Endometrium (tissue), 2 donors: Measurements from ENCODE around the gene BCAS3.

Source experiments
- FAIRE-seq: peaks from 2 replicates; lab custom pipeline; 2012; peaks lifted over from hg19 to GRCh38; lab: Jason Lieb, UNC
- donor health status: control.
- donor health status: control.

BCAS3 gene

DNA sequence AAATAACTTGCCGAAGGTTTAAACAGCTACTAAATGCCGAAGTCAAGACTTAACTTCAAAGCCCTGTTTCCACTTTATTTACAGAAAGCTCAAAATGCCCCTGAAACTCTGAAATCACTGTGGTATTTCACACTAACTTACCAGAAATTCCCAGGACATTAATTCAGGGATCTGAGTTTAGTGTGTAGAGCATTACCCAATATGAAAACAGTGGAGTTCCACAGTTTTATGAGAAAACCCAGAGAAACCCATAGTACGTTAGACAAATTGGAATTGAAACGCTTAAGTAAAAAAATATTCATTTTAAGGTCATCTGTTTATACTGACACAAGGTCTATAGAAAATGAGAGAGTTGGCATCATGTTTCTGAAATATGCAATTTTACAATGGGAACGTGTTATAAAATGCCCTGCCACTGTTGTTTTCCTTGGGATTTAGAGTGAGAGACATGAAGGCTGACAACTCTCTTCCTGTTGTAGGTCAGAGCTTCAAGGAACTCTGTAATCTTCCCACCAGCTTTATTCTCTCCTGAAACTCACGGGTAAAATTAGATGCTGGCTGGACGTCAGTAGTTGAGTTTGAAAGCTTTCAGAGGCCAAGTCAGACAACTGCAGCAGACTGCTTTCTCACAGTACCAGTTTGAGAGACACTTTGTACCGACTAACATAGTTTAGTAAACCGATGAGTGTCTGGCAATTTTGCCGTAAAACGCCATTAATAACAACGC, 582.6 kb downstream of the BCAS3 start:
- no peak for FAIRE-seq

DNA sequence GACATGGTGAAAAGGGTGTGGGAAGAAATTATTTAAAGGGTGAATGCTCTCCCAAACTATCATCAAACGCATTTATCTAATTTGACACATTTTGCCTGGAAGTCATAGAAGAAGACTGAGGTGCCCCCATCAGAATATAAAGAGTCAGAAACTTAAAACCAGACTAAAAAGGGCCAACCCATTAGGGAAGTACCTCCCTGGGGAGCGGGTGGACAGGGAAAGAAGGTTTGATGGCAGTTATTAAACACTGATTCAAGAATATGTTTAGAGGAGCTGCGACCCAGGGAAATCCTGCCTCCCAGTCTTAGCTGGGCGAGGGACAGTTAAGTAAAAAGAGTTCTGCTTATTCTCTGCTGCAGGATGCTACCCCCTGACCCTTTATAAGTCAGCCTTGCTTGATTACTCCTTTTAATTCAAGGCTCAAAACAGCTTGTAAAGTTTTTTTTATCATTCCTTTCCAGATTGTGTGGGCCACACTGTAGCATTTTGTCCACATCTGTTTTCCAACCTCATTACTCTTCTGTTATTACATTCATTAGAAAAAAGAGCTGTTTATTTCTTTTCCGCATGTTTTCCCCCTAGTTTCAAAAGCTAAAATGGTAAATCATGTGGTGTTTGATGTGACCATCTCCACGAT, 583.5 kb downstream of the BCAS3 start:
- peak; percentile 97 for FAIRE-seq

DNA sequence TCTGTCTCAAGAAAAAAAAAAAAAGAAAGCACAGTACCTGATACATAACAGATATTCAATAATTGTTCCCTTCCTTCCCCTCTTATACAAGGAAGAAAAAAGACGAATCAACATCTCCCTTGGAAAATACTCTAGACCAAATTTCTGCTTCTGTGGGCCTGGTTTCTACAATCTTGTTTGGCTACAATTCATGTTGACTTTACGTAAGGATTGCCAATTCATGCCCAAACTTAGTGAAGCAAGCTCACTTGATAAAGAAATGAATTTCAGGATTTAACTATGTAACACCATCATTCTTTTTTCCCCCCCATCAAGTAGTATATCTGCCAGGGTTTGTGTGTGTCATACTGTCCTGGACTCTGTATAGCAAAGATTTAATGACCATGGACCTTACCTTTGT, 587.7 kb downstream of the BCAS3 start:
- no peak for FAIRE-seq

DNA sequence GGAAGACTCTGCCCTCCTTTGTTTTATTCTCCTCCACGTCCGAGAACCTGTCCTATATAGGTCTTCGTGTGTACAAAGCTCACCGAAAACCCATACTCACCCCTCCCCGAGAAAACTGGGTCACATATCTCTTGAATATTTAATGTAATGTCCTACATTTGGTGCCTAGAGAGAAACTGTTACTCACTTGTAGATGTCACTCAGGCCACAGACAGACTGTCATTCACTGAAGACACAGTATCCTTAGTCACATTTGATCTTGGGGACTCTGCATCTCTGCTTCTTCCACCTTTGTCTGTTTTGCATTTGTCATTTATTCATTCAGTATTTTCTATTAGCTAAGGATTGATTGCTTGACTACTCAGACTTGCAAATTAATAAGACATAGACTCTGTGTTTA, 590.2 kb downstream of the BCAS3 start:
- no peak for FAIRE-seq

DNA sequence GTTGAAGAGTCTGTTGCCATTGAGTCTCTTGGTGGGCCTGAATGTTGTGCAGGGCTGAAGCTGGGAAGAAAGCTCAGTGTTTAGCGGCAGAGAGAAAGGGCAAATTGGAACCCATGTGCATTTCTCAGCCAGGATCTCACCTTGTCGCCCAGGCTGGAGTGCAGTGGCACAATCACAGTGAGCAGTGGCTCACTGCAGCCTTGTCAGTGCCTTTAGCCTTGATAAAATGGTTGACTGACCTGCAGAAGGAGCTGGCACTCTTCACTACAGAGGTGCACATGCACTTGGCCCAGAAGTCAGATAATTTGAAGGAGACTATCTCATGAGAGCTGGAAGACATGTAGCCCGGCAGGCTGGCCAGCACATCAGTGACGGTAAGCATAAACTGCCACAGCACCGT, 597.7 kb downstream of the BCAS3 start:
- FAIRE-seq: no peak

DNA sequence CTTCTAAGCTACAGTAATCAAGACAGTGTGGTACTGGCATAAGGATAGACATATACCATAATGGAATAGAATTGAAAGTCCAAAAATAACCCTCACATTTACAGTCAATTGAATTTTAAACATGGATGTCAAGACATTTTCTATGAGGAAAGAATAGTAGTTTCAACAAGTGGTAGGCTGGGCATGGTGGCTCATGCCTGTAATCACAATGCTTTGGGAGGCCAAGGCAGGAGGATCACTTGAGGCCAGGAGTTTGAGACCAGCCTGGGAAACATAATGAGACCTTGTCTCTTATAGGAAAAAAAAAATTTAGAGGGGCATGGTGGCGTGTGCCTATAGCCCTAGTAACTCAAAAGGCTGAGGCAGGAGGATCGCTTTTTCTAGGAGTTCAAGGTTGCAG, 599.2 kb downstream of the BCAS3 start:
- FAIRE-seq: no peak

DNA sequence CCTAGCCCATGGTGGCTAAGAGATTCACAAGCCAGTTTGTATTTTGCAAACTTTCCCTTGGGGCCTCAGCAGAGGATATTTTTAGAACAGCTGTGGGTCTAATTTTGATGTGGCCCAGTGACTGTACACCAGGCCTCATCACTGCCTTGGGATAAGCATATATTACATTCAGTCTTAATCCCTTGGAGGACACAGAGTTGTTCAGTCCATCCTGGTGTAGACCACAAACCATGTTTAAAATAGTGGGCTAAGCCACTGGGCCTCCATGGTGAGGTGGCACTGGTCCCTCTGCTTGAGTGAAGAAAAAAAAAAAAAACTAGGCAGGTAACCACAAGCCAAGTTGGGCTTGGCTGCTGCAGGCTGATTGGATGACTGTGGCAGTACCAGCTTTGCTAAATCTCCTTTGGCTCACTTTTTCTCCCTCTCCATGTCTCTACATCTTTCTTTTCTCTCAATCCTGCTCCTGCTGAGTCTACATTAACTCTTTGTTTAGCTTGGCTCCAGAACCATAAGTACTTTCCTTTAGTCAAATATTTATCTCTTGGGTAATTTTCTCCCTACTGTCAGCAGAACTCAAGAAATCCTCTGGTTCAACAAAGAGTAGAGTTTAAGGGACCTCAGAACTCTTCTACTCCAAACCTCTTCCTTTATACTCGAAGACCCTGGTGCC, 602.0 kb downstream of the BCAS3 start:
- FAIRE-seq: no peak

DNA sequence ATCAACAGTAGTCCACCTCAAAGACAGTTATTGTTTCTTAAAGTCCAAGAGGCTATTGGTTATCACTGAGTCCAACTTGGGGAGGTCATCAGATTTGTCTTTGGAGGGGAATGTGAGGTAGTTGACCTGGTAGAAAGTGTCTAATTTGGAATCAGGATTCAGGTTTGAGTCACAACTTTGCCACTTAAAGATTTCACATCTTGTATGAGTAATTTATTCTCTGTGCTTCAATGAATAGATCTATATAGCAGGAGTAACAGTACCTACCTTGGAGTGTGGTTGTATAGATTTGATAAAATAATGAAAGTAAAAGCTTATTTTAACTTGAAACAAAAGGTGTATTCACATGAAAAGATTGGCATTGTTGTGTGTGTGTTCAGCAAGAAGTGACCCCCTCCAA, 602.7 kb downstream of the BCAS3 start:
- no peak for FAIRE-seq

DNA sequence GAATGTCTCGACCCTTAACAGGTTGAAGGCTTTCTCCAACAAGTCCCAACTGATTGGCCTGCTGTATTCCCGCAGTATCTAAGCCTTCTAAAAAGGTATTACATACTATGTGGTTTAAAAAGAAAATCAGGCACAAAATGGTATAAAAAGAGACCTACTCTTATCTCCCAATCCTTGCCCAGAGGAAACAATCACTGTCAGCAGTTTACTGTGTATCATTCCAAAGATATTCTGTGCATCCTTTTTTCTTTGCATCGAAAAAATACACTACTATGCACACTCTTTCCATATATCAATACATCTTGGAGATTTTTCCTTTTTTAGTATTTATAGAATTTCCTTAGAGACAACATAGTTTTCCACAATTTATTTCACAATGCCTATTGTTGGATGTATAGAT, 603.2 kb downstream of the BCAS3 start:
- no peak for FAIRE-seq

DNA sequence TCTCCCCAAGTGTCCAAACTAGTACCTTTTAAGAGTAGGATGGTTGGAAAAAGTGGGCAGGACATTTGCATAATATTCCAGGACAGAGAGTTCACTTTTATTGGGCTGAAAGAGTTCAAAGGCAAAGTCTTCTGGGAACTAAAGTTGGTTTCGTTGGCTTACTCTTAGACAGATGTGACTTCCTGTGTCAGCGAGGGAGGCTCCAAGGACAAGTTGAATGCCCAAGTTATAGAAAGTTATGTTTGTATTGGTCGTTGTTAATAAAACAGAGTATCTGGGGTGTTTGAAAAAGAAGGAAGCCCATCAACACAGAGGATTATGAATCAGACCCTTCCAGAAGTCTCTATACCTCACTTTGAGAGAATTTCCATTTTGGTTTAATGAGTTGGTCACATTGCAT, 604.7 kb downstream of the BCAS3 start:
- FAIRE-seq: no peak

DNA sequence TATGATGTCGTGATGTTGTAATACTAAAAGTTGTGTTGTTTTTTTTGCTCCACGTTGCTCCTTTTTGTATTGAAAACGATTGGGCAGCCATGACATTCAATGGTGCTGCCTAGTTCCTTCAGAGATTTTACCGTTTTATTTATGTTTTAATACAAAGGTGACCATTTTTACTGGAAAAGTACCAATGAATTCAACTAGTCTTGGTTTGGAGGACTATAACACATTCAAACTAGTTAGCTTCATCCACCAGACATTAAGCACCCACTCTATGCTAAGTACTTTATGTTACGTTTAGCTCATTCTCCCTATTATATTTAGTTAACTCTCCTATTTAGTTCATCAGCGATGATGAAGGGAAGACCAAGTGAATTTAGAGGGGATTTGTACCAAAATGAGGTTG, 605.4 kb downstream of the BCAS3 start:
- FAIRE-seq: no peak

DNA sequence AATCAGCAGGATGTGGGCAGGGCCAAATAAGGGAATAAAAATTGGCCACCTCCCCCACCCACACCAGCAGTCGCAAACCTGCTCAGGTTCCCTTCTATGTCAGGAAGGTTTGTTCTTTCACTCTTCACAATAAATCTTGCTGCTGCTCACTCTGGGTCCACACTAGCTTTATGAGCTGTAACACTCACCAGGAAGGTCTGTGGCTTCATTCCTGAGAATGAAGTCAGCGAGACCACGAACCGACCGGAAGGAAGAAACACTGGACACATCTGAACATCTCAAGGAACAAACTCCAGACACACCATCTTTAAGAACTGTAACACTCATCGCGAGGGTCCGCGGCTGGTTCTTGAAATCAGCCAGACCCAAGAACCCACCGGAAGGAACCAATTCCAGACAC, 606.5 kb downstream of the BCAS3 start:
- no peak for FAIRE-seq

DNA sequence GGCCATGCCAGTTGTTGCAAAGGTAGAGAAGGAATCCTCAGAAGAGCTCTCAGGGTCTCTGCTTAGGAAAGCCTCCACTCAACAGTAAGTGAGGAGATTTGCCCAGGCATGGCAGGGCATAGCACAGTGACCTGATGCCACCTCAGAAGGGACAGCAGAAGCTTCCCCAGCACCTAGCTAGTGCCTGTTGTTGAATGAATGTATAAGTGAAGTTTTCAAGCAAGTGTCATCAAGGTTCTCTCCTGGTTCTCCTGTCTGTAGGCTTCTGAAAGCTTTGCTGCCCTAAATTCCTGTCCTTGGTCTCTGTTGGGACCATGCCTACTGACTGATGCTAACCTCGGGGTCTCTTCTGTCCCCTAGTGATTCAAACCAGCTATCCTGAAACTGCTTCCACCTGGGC, 607.1 kb downstream of the BCAS3 start:
- FAIRE-seq: no peak

DNA sequence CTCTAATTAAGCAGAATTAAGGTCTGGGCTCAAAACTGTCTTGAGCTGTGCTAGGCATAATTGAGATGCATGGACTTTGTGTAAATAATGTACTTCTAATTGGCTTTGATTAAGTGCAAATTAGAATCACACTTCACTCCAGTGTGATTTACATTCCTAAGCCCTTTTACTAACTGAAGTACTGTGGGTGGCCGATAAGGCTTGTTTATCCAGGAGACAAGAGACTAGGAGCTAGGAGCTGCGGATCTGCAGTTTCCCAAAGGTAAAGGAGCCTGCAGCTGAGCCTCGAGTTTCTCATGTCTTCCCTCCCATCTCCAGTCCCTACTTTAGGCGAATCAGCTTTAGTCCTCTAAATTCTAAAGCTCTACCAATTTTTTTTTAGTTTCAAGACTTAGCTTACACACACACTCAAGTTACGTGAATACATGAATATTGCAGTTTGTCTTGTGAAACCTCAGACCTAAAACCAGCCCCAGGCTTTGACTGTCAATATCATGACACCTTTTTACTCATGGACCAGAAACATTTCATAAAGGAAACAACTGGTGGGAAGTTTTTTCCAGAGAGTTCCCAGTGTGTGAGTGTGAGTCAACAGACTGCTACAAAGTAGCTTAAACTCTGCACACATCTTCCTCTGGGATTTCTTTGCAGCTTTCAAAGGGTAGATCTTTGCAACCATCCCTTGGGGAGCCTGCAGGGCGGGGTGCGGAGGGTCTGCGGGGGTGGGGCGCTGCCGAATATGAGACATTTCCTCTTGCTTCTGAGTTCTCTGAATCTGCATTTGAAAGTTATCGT, 608.1 kb downstream of the BCAS3 start:
- no peak for FAIRE-seq

DNA sequence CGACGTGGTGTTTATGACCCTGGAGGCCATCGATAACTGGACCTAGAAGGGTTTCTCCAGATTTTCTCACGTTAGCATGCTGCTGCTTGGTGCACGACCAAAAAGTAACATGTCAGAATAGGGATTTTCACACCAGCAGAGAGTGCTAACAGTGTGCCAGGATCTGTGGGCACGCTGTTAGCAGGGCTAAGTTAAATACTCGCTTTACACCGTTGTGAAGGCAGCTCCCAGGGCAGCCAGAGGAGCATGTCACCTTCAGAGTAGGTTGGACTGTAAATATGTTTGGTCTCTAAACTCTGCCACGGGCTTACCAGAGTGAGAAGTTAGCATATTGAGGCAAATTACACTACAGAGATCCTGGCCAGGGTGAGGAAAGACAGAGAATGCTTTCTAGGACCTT, 608.8 kb downstream of the BCAS3 start:
- no peak for FAIRE-seq

DNA sequence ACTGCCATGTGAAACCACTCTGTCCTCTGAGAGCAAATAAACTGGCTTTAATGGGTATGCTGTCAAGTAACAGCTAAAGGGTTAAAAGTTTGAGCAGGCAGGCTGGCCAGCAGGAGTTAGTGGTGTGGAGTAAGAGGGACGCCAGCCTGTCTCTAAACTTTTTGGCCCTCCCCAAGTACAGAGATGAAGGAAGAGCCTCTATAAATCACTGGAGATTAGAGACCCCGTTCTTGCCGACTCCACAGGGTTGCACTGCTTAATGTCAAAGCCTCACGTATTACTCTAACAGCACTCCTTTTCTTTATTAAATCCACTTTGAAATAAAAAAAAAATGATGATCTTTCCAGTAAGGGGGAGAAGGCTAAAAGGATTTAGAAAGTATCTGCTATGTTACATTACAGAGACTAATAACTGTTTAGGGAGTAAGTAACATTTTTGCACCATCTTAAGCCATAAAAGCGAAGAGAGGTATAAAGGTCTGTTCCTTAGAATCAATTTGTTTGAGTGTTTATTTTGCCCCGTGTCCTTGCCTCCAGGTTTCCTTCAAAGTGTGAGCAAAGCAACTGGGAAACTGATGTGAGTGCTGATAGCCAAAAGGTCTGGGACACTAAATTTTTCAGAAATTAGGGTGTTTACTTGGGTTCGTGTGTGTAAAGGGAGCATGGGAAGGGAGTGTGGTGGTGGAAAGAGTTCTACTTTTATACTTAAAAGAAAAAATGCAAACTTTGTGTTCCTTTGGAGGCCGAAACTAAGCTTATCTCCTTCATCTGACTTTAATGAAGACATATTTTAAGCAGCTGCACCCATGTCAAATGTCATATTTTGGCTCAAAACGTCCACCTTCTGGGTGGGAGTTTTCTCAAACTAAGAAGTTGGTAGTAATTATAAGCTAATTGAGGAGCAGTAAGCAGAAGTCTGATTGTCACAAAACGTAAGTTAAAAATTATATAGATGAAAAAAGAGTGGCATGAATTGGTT, 612.0 kb downstream of the BCAS3 start:
- peak; percentile 91 for FAIRE-seq

DNA sequence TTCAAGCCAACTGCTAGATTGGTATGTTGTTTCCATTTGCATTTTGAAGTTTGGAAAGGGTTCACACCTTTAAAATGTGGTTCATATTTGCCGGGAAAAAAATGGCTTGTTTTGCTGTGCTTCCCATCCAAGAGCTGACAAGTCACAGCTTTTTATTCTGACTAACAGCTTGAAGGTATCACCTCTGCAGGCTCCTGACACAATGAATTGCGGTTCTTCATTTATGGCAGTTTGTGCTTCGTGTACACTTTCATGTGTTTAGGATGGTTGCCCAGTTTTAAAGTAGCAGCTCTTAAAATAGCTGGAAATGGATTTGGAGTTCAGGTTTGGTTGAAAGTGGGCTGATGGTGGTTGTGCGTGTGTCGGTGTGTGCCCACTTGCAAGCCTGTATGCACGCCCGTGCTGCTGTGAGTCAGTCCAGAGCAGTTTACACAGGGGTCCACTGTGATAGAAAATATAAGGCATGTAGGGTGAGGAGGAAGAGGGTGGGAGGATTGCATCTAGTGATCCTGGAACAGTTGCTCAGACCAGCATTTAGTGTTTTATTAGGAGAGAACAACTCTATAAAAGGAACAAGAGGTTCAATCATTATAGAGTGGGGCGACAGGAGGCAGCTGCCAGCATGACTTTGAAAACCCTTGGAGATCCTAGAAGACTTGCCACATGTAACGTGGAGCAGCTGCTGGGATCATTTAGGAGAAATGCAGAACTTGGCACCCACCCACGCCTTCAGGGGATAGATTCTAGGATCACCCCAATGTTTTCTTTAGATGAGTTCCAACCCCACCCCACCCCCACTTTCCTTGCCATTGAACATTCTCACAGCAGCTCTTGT, 614.0 kb downstream of the BCAS3 start:
- no peak for FAIRE-seq

DNA sequence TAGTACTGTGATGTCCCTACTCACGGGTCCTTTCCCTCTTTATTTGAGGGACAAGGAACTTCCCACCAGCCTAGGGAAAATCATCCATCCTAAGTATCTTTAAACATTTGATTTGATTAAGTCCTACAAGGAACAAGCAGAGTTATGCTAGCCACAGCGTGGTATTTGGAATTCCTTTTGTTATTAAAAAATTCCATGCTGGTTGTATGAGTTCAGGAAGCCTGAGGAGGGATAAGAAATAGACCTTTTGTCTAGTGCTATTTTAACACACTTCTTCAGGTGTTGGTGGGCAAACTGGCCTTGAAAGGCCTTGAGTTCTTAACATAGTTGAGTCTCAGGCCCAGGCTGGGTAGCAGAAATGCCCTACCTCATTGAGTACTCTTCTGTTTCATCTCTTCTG, 616.6 kb downstream of the BCAS3 start:
- FAIRE-seq: no peak

DNA sequence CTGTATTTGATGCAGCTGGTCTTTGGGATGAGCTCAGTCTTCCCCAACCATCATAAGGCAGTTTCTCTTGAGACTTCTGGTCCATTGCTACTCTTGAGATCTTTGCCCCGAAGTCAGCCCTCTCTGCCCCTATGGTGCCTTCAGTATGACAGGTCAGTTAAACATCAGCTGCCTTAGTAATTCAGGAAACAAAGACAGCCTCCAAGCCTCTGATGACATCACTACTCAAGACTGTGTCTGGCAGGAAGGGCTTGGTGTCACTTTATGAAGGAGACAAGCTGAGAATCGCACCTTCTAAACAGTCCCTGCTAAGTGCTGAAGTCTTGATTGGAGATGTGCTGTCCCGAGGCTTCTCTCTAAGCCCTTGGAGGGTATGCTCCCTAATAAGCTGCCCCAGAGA, 617.1 kb downstream of the BCAS3 start:
- FAIRE-seq: no peak

DNA sequence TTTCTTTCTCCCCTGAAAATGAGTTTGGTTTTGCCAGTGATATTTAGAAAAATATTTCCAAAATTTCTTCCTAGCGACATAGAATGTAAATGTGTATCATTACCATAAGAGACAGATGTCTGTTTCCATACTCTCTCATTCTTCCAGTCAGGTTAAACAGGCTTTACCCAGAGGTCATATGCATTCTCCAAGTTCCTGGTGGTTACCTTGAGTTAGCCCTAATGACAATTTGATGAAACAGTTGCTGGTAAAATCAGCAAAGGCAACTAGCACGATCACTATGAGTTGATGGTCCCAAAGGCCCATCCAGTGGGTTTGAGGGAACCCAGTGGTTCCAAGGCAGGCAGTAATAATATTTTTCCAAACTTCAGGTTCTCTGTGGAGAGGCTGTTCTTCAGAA, 618.4 kb downstream of the BCAS3 start:
- FAIRE-seq: no peak
